Ureter (tissue), 1 donor: ENCODE measurements around the gene ARHGAP25. TPM values are rescaled to one million over a fixed set of nuclear protein-coding genes. Genes with fewer than 3 reads are reported as not detected.
A peak's percentile ranks its signal among the peaks of the same experiment; 100 is the strongest.

ENCODE experiments used
- DNase-seq: peaks from one replicate; pipeline ENCODE4 v3.0.0-alpha.2; 2020; ENCODE audit warnings: low spot score
- total RNA-seq: library from RNA; stranded (reverse); gene quantifications from one replicate; pipeline ENCODE4 v1.2.4, GENCODE V29; 2023
- donor health status: DM: yes; HTN: yes; CAD: no.

ARHGAP25 gene
- total RNA-seq, 1 donor from 2014 or later: 14.7 TPM

DNA sequence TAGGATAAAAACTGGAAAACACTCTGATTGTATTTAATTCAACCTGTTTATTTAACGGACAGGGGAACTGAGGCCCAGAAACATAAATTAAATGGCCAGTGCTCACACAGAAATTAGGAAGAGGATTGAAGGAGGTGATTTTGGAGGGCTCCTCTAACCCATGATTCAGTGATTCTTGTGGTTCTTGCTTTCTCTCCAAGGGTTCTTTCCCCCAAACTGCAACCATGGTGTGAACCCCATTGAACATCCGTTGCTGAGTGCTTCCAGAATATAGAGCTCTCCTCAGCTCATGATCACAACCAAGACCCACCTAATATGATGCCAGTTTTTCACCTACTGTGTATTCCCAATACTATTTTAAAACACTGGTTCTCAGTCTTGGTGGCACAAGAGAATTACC lies 95.1 kb downstream of the ARHGAP25 start:
- no peak for DNase-seq

DNA sequence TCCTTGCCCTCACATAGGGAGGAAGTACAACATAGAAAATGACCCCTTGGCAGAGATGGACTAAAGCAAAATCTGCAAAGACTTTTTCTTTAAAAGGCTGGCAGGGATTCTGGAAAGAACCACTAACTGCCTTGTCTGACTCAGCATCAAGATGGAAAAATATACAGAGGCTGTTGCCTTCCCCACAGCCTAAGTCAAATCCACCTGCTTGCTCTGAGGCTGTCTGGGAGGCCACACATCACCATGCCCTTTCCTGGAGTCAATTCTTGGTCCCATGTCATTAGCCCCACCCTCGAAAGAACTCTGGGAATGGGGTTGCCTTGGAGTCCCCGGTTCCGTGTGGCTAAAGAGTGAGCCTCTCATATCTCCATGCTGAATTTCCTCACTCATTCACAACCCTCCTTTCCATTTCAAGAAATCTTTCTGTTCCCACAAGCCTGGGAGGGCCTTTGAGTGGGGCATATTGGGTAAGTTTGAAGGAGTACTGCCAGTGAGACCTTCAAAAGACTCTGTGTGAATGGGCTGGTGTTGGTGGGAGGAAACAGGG lies 97.1 kb downstream of the ARHGAP25 start:
- DNase-seq: no peak

DNA sequence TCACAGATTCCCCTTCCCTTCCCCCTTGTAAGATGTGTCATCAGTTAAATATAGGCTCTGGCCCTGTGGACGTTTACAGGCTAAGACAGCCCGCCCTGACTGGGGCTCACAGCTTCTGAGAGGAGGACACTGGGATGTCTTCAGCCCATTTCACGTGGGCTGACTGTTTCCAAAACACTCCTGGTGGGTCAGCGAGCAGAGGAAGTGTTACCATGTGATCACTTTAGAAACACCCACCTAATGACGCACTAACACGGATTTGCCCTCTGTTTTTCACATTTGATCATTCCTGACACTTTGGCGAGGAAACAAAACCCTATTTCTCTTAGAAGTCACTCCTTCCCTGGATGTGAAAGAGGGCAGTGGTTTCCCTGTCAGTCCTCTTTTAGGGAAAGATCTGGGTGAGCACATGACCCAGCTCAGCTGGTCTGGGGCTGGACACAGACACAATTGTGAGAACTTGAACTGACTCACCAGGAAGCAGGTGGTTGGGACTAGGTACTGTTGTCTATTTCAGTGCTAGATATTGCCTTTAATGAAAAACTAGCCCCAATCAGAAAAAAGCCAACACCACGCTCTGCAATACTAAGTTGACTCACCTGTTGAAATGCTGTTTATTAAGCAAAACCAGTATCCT lies 97.7 kb downstream of the ARHGAP25 start:
- DNase-seq: peak; percentile 60

DNA sequence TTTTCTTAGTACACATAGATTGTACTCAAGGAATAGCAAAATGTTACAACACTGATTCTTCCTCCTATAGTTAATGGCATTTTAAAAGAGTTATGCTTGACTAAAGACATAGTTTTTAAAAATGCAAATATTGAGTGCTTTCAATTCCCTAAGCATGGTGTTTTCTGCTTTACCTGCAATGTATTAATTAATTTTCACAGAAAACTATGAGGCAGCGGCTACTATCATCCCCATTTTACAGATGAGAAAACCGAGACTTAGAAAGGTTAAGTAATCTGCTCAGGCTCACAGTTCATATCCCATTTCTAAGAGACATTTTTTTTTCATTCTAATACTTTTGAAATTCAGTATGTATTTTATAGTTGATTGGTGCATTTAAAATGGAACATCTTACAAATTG lies 98.6 kb downstream of the ARHGAP25 start:
- no peak for DNase-seq

DNA sequence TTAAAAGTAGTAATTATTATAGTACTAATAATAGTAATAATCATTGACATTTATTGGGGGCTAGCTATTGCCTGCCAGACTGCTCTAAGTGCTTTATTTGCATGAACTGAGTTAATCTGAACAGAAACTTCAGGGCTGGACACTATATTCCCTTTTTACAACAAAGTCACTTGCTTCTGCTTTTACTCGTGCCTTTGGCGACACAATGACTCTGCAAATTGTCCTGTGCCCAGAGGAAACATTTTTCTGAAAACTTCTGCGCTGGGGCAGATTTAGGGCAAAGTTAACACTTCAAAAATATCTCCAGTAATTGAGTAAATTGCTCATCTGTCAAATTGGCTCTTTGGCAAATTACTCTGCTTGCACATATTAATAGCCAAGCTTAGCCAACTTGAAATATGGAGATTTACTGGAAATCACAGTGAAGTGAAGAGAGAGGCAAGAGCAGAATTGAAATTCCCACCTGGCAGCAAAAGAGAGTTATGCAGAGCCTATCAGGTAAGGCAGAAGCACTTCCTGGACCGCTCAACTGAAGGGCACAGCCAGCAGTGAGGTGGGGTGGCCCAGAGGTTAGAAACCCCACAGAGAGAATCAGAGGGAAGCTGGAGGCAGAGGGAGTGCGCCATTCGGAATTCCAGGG lies 100.2 kb downstream of the ARHGAP25 start:
- no peak for DNase-seq

DNA sequence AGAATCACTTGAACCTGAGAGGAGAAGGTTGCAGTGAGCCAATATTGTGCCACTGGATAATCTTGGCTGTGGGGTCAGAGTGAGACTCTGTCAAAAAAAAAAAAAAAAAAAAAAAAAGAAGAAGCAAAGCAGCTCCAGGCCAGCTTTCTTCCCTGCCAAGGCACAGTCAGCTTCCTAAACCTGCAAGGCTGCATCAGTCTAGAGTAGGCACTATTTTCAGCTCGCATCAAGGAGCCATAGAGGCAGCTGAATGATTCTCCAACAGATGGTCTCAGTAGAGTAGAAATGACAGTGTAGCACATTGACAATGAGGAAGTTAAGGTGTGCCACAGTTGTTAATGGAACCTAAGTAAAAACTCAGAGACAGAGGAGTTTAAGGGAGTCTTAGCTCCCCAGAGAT lies 101.0 kb downstream of the ARHGAP25 start:
- DNase-seq: no peak

DNA sequence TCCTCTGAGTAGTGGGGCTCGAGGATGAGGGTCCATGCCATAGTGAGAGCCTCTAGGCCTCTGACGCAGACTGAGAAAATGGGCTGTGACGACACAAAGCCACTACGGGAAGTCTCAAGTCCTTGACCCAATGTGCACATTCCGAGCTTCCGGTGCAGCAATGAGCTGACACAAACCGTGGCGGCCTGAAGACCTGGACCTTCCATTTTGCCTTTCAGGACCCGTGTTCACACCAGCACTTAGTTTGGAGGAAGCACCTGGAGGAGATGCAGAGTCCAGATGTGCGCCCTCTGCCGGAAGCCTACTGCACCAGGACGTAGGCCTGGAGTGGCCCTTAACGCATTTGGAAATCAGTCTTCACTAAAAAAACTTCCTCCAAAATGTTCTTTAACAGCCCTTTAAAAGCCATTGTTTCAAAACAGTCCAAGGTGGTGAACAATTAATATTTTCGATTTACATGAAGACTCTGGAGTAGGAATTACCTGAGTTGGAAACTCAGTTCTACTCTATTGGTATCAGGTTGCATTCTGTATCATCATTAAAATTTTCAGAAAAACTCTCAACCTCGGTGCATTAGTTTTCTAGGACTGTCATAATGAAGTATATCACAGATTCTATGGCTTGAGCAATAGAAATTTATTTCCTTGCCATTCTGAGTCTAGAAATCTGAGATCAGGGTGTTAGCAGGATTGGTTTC lies 102.7 kb downstream of the ARHGAP25 start:
- DNase-seq: peak; percentile 57

DNA sequence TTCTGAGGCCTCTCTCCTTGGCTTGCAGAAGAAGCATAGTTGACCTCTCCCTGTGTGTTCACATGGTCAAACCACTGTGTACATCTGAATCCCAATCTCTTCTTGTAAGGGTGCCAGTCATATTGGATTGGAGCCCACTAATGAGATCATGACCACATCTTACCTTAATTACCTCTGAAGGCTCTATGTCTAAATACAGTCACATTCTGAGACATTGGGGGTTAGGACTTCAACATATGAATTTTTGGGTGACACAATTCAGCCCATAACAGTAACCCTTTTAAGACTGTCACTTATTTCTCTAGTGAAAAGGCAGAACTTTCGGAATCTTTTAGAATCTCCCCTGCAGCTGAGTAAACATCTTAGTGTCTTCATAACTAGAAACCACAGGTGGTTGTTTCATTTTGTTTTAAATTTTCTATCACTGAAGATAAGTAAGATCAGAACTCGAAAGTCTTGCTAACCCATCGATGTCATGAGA lies 103.3 kb downstream of the ARHGAP25 start:
- DNase-seq: no peak

DNA sequence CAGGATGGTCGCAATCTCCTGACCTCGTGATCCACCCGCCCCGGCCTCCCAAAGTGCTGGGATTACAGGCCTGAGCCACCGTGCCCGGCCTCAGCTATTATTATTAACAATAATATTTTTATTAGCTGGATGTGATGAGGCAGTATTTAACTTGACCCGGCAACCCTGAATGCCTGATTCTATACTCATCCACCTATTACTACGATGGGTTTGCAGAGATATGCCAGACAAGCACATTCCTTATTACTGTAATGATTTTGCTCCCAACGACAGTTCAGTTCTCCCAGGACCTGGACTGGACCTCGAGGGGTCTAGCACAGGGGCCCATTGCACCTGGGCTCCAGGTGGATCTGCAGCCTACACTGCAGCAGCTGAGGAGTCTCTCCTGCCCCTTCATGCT lies 104.0 kb downstream of the ARHGAP25 start:
- DNase-seq: no peak

DNA sequence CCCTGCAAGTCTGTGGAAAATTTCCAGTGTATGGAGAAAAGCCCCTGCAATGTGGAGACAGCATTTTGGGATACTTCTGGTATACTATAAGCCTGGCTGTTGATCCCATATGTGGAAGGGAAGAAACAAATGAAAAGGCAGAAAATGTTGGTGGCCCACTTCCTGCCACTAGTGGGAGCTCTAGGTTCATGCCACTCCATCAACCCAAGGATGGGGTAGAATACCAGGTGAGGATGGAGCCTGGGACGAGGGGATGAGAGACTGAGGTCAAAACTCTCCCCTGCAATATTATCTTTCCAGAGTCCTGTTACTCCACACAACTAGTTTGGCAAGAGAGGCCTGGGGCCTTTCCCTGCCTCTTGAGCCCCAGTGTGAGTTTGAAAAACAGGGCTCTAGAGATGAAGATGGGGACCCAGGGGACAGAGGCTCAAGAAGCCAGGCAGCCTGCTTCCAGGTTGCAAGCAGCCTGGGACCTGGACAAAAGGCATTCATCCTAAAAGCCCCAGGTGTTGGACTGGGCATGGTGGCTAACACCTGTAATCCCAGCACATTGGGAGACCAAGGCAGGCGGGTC lies 104.7 kb downstream of the ARHGAP25 start:
- DNase-seq: no peak

DNA sequence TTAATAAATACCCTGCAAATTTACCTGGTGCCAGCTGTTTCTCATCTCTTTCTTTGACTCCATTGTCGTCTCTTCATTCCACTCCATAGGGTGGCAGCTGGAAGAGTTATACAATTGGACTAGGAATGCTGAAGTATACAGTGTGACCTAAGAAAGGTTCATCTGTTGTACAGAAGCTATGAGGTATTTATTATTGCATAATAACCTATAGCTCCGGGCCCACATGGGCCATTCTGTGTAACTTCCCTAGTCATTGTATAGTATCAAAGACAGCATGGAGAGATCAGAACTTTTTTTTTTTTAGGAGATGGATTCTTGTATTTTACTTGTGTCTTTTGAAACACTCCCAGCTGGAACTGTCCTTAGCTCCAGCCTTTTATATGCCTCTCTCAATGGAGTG lies 110.4 kb downstream of the ARHGAP25 start:
- DNase-seq: no peak

DNA sequence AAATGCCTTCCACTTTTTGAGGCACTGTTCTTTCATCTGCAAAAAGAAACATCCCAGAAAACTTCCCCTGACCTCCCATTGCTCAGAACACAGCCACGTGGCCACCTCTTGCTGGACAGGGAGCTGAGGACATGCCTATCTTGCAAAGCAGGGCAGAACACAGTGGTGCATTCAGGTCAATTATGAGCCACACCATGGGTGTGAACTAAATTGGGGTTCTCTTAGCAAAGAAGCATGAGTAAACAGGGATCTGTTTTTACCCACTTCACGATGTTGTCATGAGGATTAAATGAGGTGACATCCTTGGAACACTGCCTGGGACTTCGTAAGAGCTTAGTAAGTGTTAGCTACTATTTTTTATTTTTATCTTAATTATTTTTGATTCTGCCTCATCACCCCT lies 111.5 kb downstream of the ARHGAP25 start:
- DNase-seq: no peak

DNA sequence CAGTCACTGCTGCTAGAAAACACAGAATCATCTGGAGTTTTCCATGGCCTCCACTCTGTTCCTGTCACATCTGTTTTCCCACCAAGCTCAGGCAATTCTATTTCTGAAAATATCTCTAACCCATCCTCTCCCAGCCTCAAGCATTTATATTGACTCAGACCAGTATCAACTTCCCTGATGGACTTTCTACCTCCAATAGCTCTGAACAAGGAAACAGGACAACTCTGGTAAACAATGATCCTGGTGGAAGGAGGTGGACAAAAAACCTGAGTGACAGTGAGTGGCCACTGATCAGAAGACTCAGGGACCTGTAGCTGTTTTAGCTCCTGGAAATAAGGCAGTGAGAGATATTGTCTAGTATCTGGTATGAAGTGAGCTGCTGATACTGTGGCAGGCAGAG lies 113.1 kb downstream of the ARHGAP25 start:
- DNase-seq: no peak

DNA sequence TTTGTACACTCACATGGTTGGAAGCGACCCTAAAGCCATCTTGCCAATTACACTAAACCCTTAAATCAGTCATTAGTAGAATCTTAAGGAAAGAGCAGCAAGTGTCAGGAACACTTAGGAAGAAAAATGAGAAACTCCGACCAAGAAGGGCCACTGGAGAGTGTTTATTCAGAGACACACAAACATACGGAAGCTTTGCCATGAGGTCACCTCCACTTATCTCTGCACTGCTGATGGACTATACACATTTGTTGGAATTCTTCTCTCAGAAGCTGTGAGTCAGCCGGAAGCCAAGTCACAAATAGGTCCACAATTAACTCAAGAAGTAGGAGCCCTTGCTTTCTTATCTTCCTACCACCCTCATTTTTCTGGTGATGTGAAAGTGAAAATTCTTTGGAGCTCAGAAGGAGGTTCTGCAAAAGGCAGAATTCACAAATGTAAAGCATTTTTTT lies 115.0 kb downstream of the ARHGAP25 start:
- no peak for DNase-seq

DNA sequence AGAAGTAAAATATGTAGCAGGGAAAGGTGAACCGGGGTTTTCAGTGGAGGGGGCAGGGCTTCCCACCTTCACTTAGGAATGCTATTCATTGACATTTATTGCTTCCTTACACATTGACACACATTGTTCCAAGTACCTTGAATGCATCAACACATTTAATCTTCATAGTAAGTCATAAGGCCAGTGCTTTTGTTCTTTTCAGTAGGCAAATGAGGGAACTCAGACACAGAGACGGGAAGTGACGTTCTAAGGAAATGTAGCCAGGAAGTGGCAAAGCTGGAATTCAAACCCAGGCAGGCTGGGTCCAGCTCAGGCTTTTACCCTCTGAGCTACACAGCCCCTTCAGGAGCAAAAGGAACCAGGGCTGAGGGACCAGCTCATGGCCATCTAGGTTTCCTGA lies 115.9 kb downstream of the ARHGAP25 start:
- DNase-seq: no peak

DNA sequence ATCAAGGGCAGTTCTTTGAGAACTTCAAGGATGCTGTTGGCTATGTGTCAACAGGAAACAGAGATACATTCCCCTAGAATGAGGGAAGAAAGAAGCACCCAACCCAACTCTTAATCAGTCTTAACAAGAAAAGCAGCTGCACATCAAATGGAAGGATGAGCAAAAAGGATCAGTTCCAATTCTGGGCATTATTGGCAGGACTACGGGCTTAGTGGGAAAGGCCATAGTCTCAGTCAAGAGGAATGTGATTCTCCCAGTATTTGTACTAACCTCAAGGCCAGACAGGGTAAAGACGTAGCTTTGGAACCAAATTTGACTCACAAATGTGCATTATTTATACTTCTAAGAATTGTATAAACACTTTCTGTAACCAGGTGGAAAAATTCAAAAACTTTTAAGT lies 118.4 kb downstream of the ARHGAP25 start:
- DNase-seq: no peak

DNA sequence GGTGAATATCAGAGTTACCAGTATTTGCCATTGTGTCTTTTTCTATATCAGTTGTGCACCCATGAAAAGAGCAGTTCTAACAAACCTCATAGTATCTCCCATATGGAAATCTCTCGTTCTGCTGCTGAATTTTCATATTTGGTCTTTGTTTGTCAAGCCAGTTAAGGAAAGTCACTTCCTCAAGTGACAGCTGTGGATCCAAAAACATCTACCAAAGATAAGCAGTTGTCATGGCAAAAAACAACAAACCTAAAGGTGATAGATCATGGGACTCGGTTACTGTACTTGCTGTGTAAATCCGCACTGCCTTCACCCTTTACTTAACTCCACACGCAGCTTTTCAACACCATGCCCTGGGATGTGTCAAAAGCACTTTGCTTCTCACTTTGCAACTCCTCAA lies 119.3 kb downstream of the ARHGAP25 start:
- no peak for DNase-seq

DNA sequence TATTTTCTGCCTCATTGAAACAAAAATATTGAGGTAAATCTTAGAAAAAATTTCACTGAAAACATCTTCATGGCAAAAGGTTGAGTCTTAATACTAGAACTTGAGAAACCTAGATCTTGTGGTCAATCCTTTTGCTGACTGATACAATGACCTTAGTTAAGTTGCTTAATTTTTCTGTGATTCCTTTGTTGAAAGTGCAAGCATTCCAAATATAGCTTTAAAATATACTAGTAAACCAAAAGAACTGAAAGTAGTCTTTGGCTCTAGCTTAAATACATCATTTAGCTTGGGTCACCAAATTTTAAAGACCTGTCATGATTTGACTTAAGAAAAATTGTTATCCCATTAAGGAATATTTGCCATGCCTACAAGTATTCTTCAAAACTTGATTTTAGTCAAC lies 119.9 kb downstream of the ARHGAP25 start:
- no peak for DNase-seq

DNA sequence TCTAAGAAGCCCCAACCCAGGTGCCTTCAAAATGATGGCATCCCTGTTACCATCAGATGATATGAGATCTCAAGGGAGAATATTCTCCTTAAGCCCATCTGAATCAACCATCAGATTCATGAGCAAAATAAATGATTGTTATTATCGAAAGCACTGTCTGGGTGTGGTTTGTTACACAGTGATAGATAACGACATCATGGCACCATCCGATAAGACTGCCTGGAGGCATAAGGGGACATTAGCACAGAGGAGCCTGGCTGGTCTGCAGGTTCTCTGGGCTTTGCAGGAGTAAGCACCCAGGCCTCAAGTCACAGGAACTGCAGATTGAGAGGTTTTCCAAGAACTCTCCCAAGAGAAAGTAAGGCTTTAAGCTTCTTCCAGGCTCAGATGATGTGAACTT lies 120.9 kb downstream of the ARHGAP25 start:
- no peak for DNase-seq

DNA sequence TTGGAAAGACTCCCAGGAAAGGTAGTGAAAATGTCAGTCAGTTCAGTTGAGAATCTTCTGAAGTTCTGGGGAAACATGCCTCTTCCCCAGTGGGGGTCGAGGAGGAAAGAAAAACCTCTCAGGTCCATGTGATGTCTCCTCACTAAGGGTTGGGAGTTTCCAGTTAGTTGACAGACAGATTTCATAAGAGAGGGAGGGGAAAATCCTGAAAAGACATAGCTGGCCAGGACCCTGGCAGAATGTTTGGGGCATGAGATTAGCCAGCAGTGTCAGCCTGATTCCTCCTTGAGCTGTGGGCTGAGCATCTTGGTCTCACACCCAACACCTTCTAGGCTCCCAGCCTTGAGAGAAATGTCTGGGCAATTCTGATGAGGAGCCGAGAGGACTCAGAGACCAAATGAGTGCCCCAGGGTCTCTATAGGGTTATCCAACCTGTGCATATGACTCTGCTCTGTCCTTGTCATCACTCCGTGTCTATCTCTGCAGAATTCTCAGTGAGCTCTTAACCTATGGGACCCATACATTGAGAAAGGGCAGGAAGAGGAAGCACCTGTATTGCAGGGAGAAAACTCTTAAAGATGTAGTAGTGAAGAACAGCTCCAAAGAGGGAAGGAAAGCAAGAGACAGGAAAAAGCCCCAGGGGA lies 122.7 kb downstream of the ARHGAP25 start:
- DNase-seq: no peak

DNA sequence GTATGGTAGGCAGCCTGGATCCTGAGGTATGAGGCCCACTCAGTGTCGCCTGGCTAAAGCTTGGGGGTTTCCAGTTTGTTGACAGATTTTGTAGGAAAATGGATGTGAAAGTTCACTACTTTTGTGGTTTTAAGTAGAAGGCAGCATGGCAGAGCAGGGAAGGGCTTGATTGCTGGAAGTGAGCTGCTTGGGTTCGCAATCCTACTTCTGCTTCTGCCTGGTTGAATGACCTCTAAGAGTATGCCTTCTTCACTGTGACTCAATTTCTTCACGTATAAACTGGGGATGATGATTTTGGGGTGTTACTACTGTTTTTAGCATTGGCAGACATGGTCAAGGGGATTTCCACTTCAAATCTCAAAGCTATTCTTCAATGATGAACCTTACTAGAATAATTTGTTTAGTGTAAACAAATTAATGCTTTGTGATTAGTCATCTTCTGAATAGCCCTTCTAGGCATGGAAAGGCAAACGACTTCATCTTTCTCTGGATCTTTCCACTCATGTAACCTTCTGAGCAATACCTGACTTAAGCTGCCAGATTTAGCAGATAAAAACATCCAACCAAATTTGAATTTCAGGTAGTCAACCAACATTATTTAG lies 123.3 kb downstream of the ARHGAP25 start:
- no peak for DNase-seq

DNA sequence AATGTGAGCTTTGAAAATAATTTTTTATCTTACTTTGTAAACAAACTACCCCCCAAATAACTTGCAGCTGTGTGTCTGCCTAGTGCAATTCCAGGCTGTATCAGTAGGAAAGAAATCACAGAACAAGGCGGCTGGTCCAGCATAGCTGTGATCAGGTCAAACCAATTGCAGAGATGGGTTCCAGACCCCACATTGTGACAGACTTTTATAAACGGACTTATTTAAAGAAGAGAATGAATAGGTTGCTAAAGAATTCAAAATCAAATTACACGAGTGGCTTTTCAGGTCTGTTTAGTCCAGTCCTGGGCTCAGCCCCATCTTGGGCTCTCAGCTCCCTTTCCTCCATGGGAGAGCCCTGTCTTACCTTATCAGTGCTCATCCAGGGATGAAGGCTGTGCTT lies 125.5 kb downstream of the ARHGAP25 start:
- no peak for DNase-seq
